PC-9 (cell line): ENCODE measurements around the gene TLE3. TPM values are rescaled to one million over a fixed set of nuclear protein-coding genes. Genes with fewer than 3 reads are reported as not detected.

ENCODE experiments used
- BruUV-seq: library from RNA; stranded (reverse); fragments of 400-500 nt; replicated peaks from 2 replicates; lab custom pipeline; 2021; lab: Mats Ljungman, UMichigan
- CTCF ChIA-PET: fragments of 300-600 bp; sonication (Branson Sonifier 250); formaldehyde crosslinking; loops from one replicate; lab custom pipeline; 2022; ENCODE audit warnings: antibody characterized with exemption; lab: Charles Lee
- POLR2A ChIA-PET: fragments of 300-600 bp; sonication (Branson Sonifier 250); formaldehyde crosslinking; loops from one replicate; lab custom pipeline; 2022; ENCODE audit warnings: antibody characterized with exemption; ENCODE audit not compliant: unreplicated experiment; lab: Charles Lee
- DNase-seq, 2 experiments: peaks; one replicate each; pipeline versions ENCODE4 v3.0.0 to v3.0.0-alpha.2; 2015 to 2022; ENCODE audit warnings: mixed read lengths in 1 of 2
- H2AFZ ChIP-seq: fragments of 200-600 bp; sonication (generic); 2 replicates; pipeline ENCODE4 v1.8.1; 2017; ENCODE audit warnings: antibody characterized with exemption
- H3F3A ChIP-seq: fragments of 200-600 bp; sonication (generic); 2 replicates; pipeline ENCODE4 v1.8.1; 2017; ENCODE audit warnings: antibody characterized with exemption, mild to moderate bottlenecking, low read depth; ENCODE audit not compliant: insufficient read depth
- H3K27ac ChIP-seq: fragments of 200-600 bp; sonication (generic); 2 replicates; pipeline ENCODE4 v1.6.1; 2016; ENCODE audit warnings: mixed run types
- H3K27me3 ChIP-seq: fragments of 200-600 bp; sonication (generic); 2 replicates; pipeline ENCODE4 v1.6.1; 2016; ENCODE audit warnings: low read depth, mixed run types; ENCODE audit not compliant: insufficient read depth
- H3K36me3 ChIP-seq: fragments of 200-600 bp; sonication (generic); 2 replicates; pipeline ENCODE4 v1.6.1; 2016; ENCODE audit warnings: low read depth, mixed run types
- H3K4me1 ChIP-seq: fragments of 200-600 bp; sonication (generic); replicated peaks from 2 replicates; pipeline ENCODE4 v1.6.1; 2016; ENCODE audit warnings: mixed run types; ENCODE audit not compliant: insufficient read depth
- H3K4me2 ChIP-seq: fragments of 200-600 bp; sonication (generic); 2 replicates; pipeline ENCODE4 v1.6.1; 2017; ENCODE audit warnings: mixed run types
- H3K4me3 ChIP-seq: fragments of 200-600 bp; sonication (generic); 2 replicates; pipeline ENCODE4 v1.6.1; 2016; ENCODE audit warnings: mixed run types
- H3K79me2 ChIP-seq: fragments of 200-600 bp; sonication (generic); 2 replicates; pipeline ENCODE4 v1.6.1; 2017; ENCODE audit warnings: low read depth, mixed run types
- H3K9me2 ChIP-seq: fragments of 200-600 bp; sonication (generic); 2 replicates; pipeline ENCODE4 v1.8.1; 2017; ENCODE audit warnings: mild to moderate bottlenecking; ENCODE audit not compliant: insufficient read depth
- H3K9me3 ChIP-seq: fragments of 200-600 bp; sonication (generic); 2 replicates; pipeline ENCODE4 v1.8.1; 2016; ENCODE audit warnings: low read depth; ENCODE audit not compliant: insufficient read depth
- H4K20me1 ChIP-seq: fragments of 200-600 bp; sonication (generic); 2 replicates; pipeline ENCODE4 v1.8.1; 2017; ENCODE audit not compliant: insufficient read depth
- CTCF ChIP-seq: fragments of 200-600 bp; sonication (generic); conservative IDR thresholded peaks from 2 replicates; pipeline ENCODE4 v1.6.1; 2017; ENCODE audit warnings: mixed run types, antibody characterized with exemption, mild to moderate bottlenecking, moderate library complexity
- EZH2 ChIP-seq: fragments of 200-600 bp; sonication (generic); IDR thresholded peaks from 2 replicates; pipeline ENCODE4 v1.8.0; 2017; ENCODE audit warnings: antibody characterized with exemption, low read depth
- intact Hi-C: fragments of 100-400 bp; cut with micrococcal nuclease; formaldehyde crosslinking; loops from one replicate; pipeline ENCODE4 v1.10.0; 2022; ENCODE audit not compliant: unreplicated experiment
- total RNA-seq: library from RNA; stranded (reverse); gene quantifications from 2 replicates; pipeline ENCODE4 v1.2.3, GENCODE V29; 2021

Gene TLE3
- total RNA-seq, 1 experiment from 2014 or later = 51.3 TPM

GRCh38 chr15:70006259-70007147 is 91.2 kb downstream of the TLE3 start:
- no peaks in the 10 kb centered on the region for H3F3A ChIP-seq
- no peak overlapping the region for H2AFZ ChIP-seq
- no peak overlapping the region for H3K27ac ChIP-seq
- H3K4me3 ChIP-seq = no peak overlapping the region
- no TSS peak for BruUV-seq
- POLR2A ChIA-PET = no interaction called here
- CTCF ChIA-PET = no interaction called here
- intact Hi-C loops = no loop called here
- no peaks in the 10 kb centered on the region for H3K27me3 ChIP-seq
- no peak overlapping the region for H3K4me2 ChIP-seq
- H3K9me2 ChIP-seq = no peaks in the 10 kb centered on the region
- no peaks in the 10 kb centered on the region for H3K36me3 ChIP-seq
- no peaks in the 10 kb centered on the region for H3K4me1 ChIP-seq
- TF ChIP-seq CTCF = no peak
- TF ChIP-seq EZH2 = no peak
- DNase-seq = no peak
- H3K79me2 ChIP-seq = no peaks in the 10 kb centered on the region
- no peaks in the 10 kb centered on the region for H4K20me1 ChIP-seq
- no peaks in the 10 kb centered on the region for H3K9me3 ChIP-seq

- no peak for DNase-seq
- Histone ChIP-seq H3K27ac (no peak overlapping the region), H3F3A (no peaks in the 10 kb centered on the region), H3K9me2 (no peaks in the 10 kb centered on the region), H3K27me3 (no peaks in the 10 kb centered on the region), H3K4me1 (no peaks in the 10 kb centered on the region), H3K9me3 (no peaks in the 10 kb centered on the region), H3K36me3 (no peaks in the 10 kb centered on the region), H4K20me1 (no peaks in the 10 kb centered on the region), H2AFZ (no peak overlapping the region), H3K4me2 (no peak overlapping the region), H3K79me2 (no peaks in the 10 kb centered on the region), H3K4me3 (no peak overlapping the region)
- ChIA-PET POLR2A (interaction anchor here (0.6 kb wide), 1 partner anchor 8 kb away, joined by 3 read pairs; no protein-coding TSS in a partner anchor), CTCF (no interaction called here)
- intact Hi-C loops = no loop called here
- no peak for TF ChIP-seq EZH2
- no peak for TF ChIP-seq CTCF
- no TSS peak for BruUV-seq
Observed at GRCh38 chr15:70004826-70005225, 92.9 kb downstream of the TLE3 start.

- intact Hi-C loops = no loop called here
- H3K9me3 ChIP-seq = no peaks in the 10 kb centered on the region
- CTCF ChIA-PET = no interaction called here
Observed at GRCh38 chr15:70002897-70003296, 94.8 kb downstream of the TLE3 start.

More at GRCh38 chr15:70002897-70003296, 94.8 kb downstream of the TLE3 start:
- H3F3A ChIP-seq = no peaks in the 10 kb centered on the region
- no peak overlapping the region for H2AFZ ChIP-seq
- TF ChIP-seq CTCF (no peak), EZH2 (no peak)
- POLR2A ChIA-PET = no interaction called here
- no peaks in the 10 kb centered on the region for H3K79me2 ChIP-seq
- H3K9me2 ChIP-seq = no peaks in the 10 kb centered on the region
- H3K4me2 ChIP-seq = no peak overlapping the region
- no peaks in the 10 kb centered on the region for H3K27me3 ChIP-seq
- no peaks in the 10 kb centered on the region for H3K36me3 ChIP-seq
- no peak overlapping the region for H3K4me3 ChIP-seq
- peaks cover 8% of the 10 kb centered on the region for H3K4me1 ChIP-seq
- BruUV-seq = no TSS peak
- no peaks in the 10 kb centered on the region for H4K20me1 ChIP-seq
- H3K27ac ChIP-seq = no peak overlapping the region
- no peak for DNase-seq
